ENCODE results near the gene STAC.

Gene STAC

GRCh38 chr3:36511791-36512486 is 131.6 kb downstream of the STAC start:
- Histone ChIP-seq H3K27ac (no peak overlapping the region), H3K4me3 (no peak overlapping the region)
- intact Hi-C loops (cut with DNase I; ENCODE audit: low total_unique reads): no loop called here

GRCh38 chr3:36512555-36512954 is 132.3 kb downstream of the STAC start:
- Histone ChIP-seq H3K36me3 (peaks cover 0 to 20% (median 0%) of the 10 kb centered on the region in 3 donors), H3K27me3 (no peaks in the 10 kb centered on the region), H3K4me1 (peaks cover 0 to 5% (median 0%) of the 10 kb centered on the region in 4 donors), H3K27ac (no peak overlapping the region), H3K9me3 (no peaks in the 10 kb centered on the region), H3K4me3 (no peak overlapping the region)
- intact Hi-C loops (cut with DNase I; ENCODE audit: low total_unique reads): no loop called here
- DNase-seq: no peak
- no peak for TF ChIP-seq CTCF (IDR thresholded peaks at IDR 0.05)

More at GRCh38 chr3:36511791-36512486, 131.6 kb downstream of the STAC start:
- TF ChIP-seq CTCF (IDR thresholded peaks at IDR 0.05): no peak
- no peaks in the 10 kb centered on the region for H3K27me3 ChIP-seq
- H3K9me3 ChIP-seq: no peaks in the 10 kb centered on the region
- DNase-seq: no peak
- peaks cover 0 to 5% (median 0%) of the 10 kb centered on the region in 4 donors for H3K4me1 ChIP-seq
- peaks cover 0 to 20% (median 0%) of the 10 kb centered on the region in 3 donors for H3K36me3 ChIP-seq

GRCh38 chr3:36514171-36514570 is 133.9 kb downstream of the STAC start:
- Histone ChIP-seq H3K9me3 (no peaks in the 10 kb centered on the region), H3K27ac (no peak overlapping the region), H3K27me3 (no peaks in the 10 kb centered on the region), H3K36me3 (peaks cover 0 to 14% (median 0%) of the 10 kb centered on the region in 3 donors), H3K4me3 (no peak overlapping the region), H3K4me1 (peaks cover 0 to 5% (median 0%) of the 10 kb centered on the region in 4 donors)
- DNase-seq: no peak
- TF ChIP-seq CTCF (IDR thresholded peaks at IDR 0.05): no peak
- intact Hi-C loops (cut with DNase I; ENCODE audit: low total_unique reads): no loop called here

GRCh38 chr3:36519682-36520081 is 139.4 kb downstream of the STAC start:
- no peak overlapping the region for H3K4me3 ChIP-seq
- no peaks in the 10 kb centered on the region for H3K27me3 ChIP-seq
- no peak for DNase-seq
- no peaks in the 10 kb centered on the region for H3K36me3 ChIP-seq
- no peaks in the 10 kb centered on the region for H3K9me3 ChIP-seq
- no peak for TF ChIP-seq CTCF (IDR thresholded peaks at IDR 0.05)
- no peak overlapping the region for H3K27ac ChIP-seq
- intact Hi-C loops (cut with DNase I; ENCODE audit: low total_unique reads): loop anchor here (10.0 kb wide), 1 partner anchor 415 kb away; no protein-coding TSS in a partner anchor
- H3K4me1 ChIP-seq: no peaks in the 10 kb centered on the region

GRCh38 chr3:36520241-36521006 is 140.1 kb downstream of the STAC start:
- intact Hi-C loops (cut with DNase I; ENCODE audit: low total_unique reads): loop anchor here (10.0 kb wide), 1 partner anchor 414 kb away; no protein-coding TSS in a partner anchor
- TF ChIP-seq CTCF (IDR thresholded peaks at IDR 0.05): no peak
- Histone ChIP-seq H3K27me3 (no peaks in the 10 kb centered on the region), H3K27ac (no peak overlapping the region), H3K4me1 (peaks cover 0 to 5% (median 0%) of the 10 kb centered on the region in 4 donors), H3K4me3 (no peak overlapping the region), H3K9me3 (no peaks in the 10 kb centered on the region), H3K36me3 (no peaks in the 10 kb centered on the region)
- DNase-seq: no peak
